DND-41 (cell line): ENCODE data around the gene LRRC47.

Source experiments
- ATAC-seq: fragments of 200-7000 bp; cut with Tn5 transposase; 3 replicates; pipeline ENCODE4 v1.9.1; 2021; ENCODE audit warnings: low read depth; ENCODE audit not compliant: insufficient read depth
- DNase-seq: peaks from one replicate; pipeline ENCODE4 v3.0.0-alpha.2; 2020
- H2AFZ ChIP-seq: 2 replicates; pipeline ENCODE4 v1.6.0; 2012; ENCODE audit warnings: low read depth, low read length
- H3K27ac ChIP-seq: 2 replicates; pipeline ENCODE4 v1.5.1; 2012; ENCODE audit warnings: low read length, inconsistent platforms
- H3K27me3 ChIP-seq: fragments of 200-600 bp; sonication (generic); 2 replicates; pipeline ENCODE4 v1.6.0; 2012; ENCODE audit warnings: low read length, mild to moderate bottlenecking, inconsistent platforms; ENCODE audit not compliant: insufficient read depth, poor library complexity
- H3K36me3 ChIP-seq: 2 replicates; pipeline ENCODE4 v1.5.1; 2012; ENCODE audit warnings: low read length, inconsistent platforms; ENCODE audit not compliant: insufficient read depth
- H3K4me1 ChIP-seq: 2 replicates; pipeline ENCODE4 v1.5.1; 2012; ENCODE audit warnings: mild to moderate bottlenecking, low read length; ENCODE audit not compliant: insufficient read depth
- H3K4me2 ChIP-seq: 2 replicates; pipeline ENCODE4 v1.6.0; 2012; ENCODE audit warnings: mild to moderate bottlenecking, moderate library complexity, low read length, inconsistent platforms; ENCODE audit not compliant: insufficient read depth
- H3K4me3 ChIP-seq, 2 experiments: fragments of 200-600 bp in 1 of 2; shearing (Covaris generic) in 1 of 2; 2 replicates each; pipeline ENCODE4 v1.5.1; 2012 to 2016; ENCODE audit warnings: inconsistent platforms in 2 of 2, low read length in 2 of 2, mild to moderate bottlenecking in 2 of 2, low read depth in 1 of 2, moderate library complexity in 1 of 2
- H3K79me2 ChIP-seq: 2 replicates; pipeline ENCODE4 v1.6.0; 2012; ENCODE audit warnings: low read length, inconsistent platforms; ENCODE audit not compliant: insufficient read depth
- H3K9ac ChIP-seq: 2 replicates; pipeline ENCODE4 v1.6.0; 2012; ENCODE audit warnings: low read depth, mild to moderate bottlenecking, inconsistent platforms, low read length, moderate library complexity
- H3K9me3 ChIP-seq: 2 replicates; pipeline ENCODE4 v1.5.1; 2012; ENCODE audit warnings: low read length, moderate library complexity, mild to moderate bottlenecking, inconsistent platforms; ENCODE audit not compliant: insufficient read depth, severe bottlenecking
- H4K20me1 ChIP-seq: 2 replicates; pipeline ENCODE4 v1.6.0; 2012; ENCODE audit warnings: low read length; ENCODE audit not compliant: insufficient read depth
- CTCF ChIP-seq: IDR thresholded peaks from 2 replicates; pipeline ENCODE4 v1.5.1; 2012; ENCODE audit warnings: borderline replicate concordance, low read length, moderate library complexity, mild to moderate bottlenecking; ENCODE audit not compliant: poor library complexity, severe bottlenecking; ENCODE audit errors: extremely low read depth
- EZH2 ChIP-seq: IDR thresholded peaks from 3 replicates; pipeline ENCODE4 v1.6.1; 2012; ENCODE audit warnings: borderline replicate concordance, low read depth, mild to moderate bottlenecking, moderate library complexity, low read length, inconsistent platforms; ENCODE audit not compliant: severe bottlenecking

The LRRC47 gene

GRCh38 chr1:3796215-3797061 is at the start of gene LRRC47:
LRRC47 (minus strand) TSS chr1:3796498; CDS start chr1:3796476, 22 bp downstream.
- H3K27ac ChIP-seq: peak within 1 kb of the TSS; percentile 79

GRCh38 chr1:3842912-3843311 is 46.6 kb upstream of the LRRC47 start:
- Histone ChIP-seq H3K9me3 (no peaks in the 10 kb centered on the region), H3K4me2 (no peak overlapping the region), H2AFZ (no peak overlapping the region), H3K79me2 (no peaks in the 10 kb centered on the region), H3K9ac (no peak overlapping the region), H3K4me1 (no peaks in the 10 kb centered on the region), H3K27me3 (no peaks in the 10 kb centered on the region), H4K20me1 (no peaks in the 10 kb centered on the region), H3K27ac (no peak overlapping the region), H3K36me3 (peaks cover 62% of the 10 kb centered on the region), H3K4me3 (no peak overlapping the region)
- no peak for DNase-seq
- no peak for TF ChIP-seq EZH2
- TF ChIP-seq CTCF: no peak
- no peak for ATAC-seq

More at GRCh38 chr1:3796215-3797061, at the start of gene LRRC47:
- Histone ChIP-seq H2AFZ (peak within 1 kb of the TSS; percentile 99), H3K4me3 (peak within 1 kb of the TSS; percentile 85 to 98), H4K20me1 (peaks cover 35% of the 10 kb centered on the region), H3K9ac (peak within 1 kb of the TSS; percentile 86), H3K4me2 (peak within 1 kb of the TSS; percentile 99), H3K9me3 (no peaks in the 10 kb centered on the region), H3K79me2 (peaks cover 53% of the 10 kb centered on the region), H3K27me3 (no peaks in the 10 kb centered on the region), H3K36me3 (peaks cover 13% of the 10 kb centered on the region), H3K4me1 (peaks cover 41% of the 10 kb centered on the region)
- DNase-seq (peak; percentile 94), ATAC-seq (peak; percentile 100)
- TF ChIP-seq CTCF: no peak
- TF ChIP-seq EZH2: no peak

GRCh38 chr1:3841491-3841890 is 45.2 kb upstream of the LRRC47 start:
- no peaks in the 10 kb centered on the region for H3K9me3 ChIP-seq
- DNase-seq: no peak
- TF ChIP-seq EZH2 (no peak), CTCF (no peak)
- H4K20me1 ChIP-seq: no peaks in the 10 kb centered on the region
- no peak overlapping the region for H3K9ac ChIP-seq
- H3K27ac ChIP-seq: no peak overlapping the region
- ATAC-seq: no peak
- no peaks in the 10 kb centered on the region for H3K79me2 ChIP-seq
- no peaks in the 10 kb centered on the region for H3K4me1 ChIP-seq
- H3K36me3 ChIP-seq: peaks cover 61% of the 10 kb centered on the region
- H2AFZ ChIP-seq: no peak overlapping the region
- H3K27me3 ChIP-seq: no peaks in the 10 kb centered on the region
- no peak overlapping the region for H3K4me3 ChIP-seq
- H3K4me2 ChIP-seq: no peak overlapping the region
